Measurements from ENCODE around the gene DOCK8. TPM values are rescaled to one million over a fixed set of nuclear protein-coding genes. Genes with fewer than 3 reads are reported as not detected.

DOCK8 gene
- total RNA-seq, result 0.36 and 0.56 TPM in 2 replicates

DNA sequence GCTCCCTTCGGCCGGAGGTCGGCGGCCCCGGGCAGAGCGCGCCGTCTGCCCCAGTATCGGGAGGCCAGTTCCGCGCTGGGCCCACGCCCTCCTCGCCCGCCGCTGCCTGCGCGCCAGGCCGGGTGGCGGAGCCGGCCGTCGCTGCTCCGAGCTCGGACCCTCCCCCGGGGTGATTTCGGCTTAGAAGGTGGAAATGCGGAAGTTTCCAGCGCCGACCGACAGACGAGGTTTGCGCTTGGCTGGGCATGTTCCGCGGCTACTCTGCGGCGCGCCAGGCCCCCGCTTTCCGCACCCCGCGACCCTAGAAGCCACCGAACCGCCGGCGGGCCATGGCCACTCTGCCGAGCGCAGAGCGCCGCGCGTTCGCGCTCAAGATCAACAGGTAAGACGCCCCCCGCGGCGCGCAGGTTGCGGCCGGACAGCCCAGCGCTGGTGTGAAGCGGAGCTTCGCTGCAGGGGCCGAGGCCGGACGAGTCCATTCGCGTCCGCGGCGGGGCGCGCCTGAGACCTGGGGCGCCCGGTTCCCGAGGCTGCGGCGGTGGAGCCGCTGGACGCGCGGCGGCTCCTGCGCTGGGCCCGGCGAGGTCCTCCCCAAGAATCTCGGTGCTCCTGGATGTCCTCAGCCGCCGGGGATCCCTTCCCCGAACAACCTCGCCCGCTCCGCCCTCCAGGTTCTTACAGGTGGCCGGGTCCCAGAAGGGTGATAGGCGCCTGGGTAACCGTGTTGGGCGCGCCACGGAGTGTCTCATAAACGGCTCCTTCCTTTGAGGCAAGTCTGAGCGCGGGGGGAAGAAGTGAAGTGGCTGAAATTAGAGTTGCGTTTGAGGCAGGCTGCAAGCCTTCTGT lies at the start of gene DOCK8:
Gene DOCK8 (plus strand): TSS at position 218 of the 846 bp plus-strand sequence. CDS start 112 bp downstream, at position 330.

GRCh38 chr9:178970-179383 lies 35.7 kb upstream of the DOCK8 start, which contains the start of gene ZNG1A:
Gene ZNG1A (minus strand): TSS chr9:179056. CDS start chr9:178969, 87 bp downstream.

DNA sequence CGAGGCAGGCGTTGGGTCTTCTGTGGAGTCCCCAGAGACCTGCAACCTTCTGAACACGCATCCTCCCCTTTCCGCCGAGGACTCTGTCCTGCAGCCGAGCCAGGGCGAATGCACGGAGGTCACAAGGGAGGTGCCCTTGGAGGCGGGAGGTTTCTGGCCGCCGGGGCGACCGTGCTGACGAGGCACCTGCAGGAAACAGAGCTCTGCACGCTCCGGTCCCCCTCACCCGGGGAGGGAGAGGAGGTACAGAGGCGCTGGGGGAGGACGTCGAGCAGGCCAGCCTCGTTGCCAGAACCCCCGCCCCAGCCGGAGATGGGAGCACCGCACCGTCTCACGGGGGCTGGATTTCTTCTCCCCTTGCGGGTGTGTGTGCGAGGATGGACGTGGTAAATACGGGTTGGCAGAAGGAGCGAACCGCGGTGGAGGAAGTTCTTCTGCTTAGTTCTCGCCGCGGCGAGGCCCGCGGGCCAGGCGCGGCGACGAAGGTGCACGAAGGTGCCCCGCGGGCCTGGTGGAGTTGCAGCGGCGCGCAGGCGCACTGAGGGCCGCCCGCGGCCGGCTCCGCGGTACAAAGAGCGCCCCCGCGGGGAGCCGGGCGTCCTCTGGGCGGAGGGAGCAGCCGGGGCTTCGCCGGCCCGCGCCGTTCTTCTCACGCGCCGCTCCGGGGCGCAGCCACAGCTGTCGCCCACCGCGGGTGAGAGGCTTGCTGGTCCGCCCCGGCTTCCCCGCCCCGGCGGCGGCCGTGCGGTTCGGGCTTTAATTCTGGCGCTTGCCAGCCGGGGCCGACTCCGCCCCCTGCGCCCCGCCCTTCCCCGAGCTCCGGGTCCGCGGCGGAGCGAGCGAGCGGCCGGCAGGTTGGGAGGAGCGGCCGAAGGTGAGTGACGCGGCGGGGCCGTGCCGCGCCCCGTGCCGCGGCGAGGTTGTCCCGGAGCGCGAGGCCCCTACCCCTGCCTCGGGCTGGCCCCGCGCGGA lies 289.5 kb downstream of the DOCK8 start, which contains the start of gene KANK1:
Gene KANK1 (plus strand): TSS at position 815 of the 972 bp plus-strand sequence.

Other genes starting within 250 kb of the DOCK8 start
- gene WASHC1, start 185.4 kb upstream of the DOCK8 start, total RNA-seq, result 4.9 and 5.6 TPM in 2 replicates
- 0.09 and 0.19 TPM in 2 replicates for gene FOXD4, start 96.4 kb upstream of the DOCK8 start, total RNA-seq
- 35.3 and 42.0 TPM in 2 replicates for gene ZNG1A, start 35.8 kb upstream of the DOCK8 start, total RNA-seq